SU-DHL-6 (cell line): Measurements from ENCODE around the gene PFKL.

Source experiments
- CTCF ChIP-seq: fragments of 200-600 bp; sonication (generic); IDR thresholded peaks from one replicate; pipeline ENCODE4 v1.5.1; 2017; ENCODE audit warnings: antibody characterized with exemption, mild to moderate bottlenecking, low read length, moderate library complexity; ENCODE audit not compliant: insufficient read depth, poor library complexity, severe bottlenecking
- EZH2phosphoT487 ChIP-seq: fragments of 200-600 bp; sonication (generic), shearing (Covaris generic); conservative IDR thresholded peaks from 2 replicates; pipeline ENCODE4 v1.6.1; 2018; ENCODE audit warnings: mild to moderate bottlenecking, antibody characterized with exemption, low read length, moderate library complexity, mixed read lengths

GRCh38 chr21:44326716-44327602, 27.1 kb downstream of the PFKL start:
- TF ChIP-seq EZH2phosphoT487 (no peak), CTCF (no peak)
